ENCODE results near the gene OR1A2. TPM values are rescaled to one million over a fixed set of nuclear protein-coding genes. Genes with fewer than 3 reads are reported as not detected.

The OR1A2 gene
- total and polyA plus RNA-seq, 2 of the 8 experiments (the other 6 are each of a cell fraction or from before 2014, with no cell fraction given), result not detected

DNA sequence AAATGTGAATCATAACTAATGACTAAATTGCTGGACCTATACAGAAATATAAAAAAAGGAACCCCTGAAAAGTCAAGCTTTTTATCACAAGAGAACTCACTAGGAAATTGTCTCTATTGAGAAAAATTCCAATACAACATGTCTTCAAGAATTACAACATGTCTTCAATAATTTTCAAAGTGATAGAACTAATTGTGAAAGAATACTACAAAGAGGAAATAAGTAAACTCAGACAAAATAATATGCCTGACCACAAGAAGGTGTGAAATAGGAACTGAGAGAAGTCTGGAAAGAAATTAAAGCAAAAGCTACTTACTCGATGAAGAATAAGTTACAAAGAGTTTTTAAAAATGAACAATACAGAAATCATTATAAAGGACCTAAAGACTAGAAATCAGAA, 40.1 kb upstream of the OR1A2 start:
- H3K4ac ChIP-seq (replicated peaks; ENCODE audit: insufficient read length, low read depth, low read length), result no peak overlapping the region
- 92% methylated on average over 1 of the region's 1 CpG; no CpG with 5 or more reads in 1 of the 2 experiments for WGBS, 2 experiments (ENCODE audit: extremely low coverage in 1 of 2, insufficient coverage in 1 of 2, insufficient read length in 1 of 2, insufficient replicate concordance in 2 of 2, low coverage in 1 of 2, low lambda C conversion rate in 2 of 2, missing lambda C conversion rate in 1 of 2)
- no peak overlapping the region for H3K14ac ChIP-seq (ENCODE audit: insufficient read length)
- H4K91ac ChIP-seq (replicated peaks; ENCODE audit: insufficient read length, low read length), result no peak overlapping the region
- peaks cover 15 to 25% of the 10 kb centered on the region in 2 experiments; a peak in 3 of 4 replicates for H3K9me3 ChIP-seq (ENCODE audit: insufficient read depth in 2 of 2, low read depth in 1 of 2, low read length in 1 of 2)
- TF ChIP-seq, protein P1, sequence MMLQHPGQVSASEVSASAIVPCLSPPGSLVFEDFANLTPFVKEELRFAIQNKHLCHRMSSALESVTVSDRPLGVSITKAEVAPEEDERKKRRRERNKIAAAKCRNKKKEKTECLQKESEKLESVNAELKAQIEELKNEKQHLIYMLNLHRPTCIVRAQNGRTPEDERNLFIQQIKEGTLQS (IDR thresholded peaks at IDR 0.05; ENCODE audit: insufficient read depth, low read depth, low read length), result no peak
- TF ChIP-seq GABPA (IDR thresholded peaks at IDR 0.05; ENCODE audit: borderline replicate concordance, insufficient read depth, low read length), result no peak
- TF ChIP-seq FOSL1 (IDR thresholded peaks at IDR 0.05; ENCODE audit: insufficient read depth, low read depth, low read length), result no peak
- TF ChIP-seq EGR1 (IDR thresholded peaks at IDR 0.05; ENCODE audit: borderline replicate concordance, low read depth, low read length), result no peak
- no peak for TF ChIP-seq KDM5A (IDR thresholded peaks at IDR 0.05; ENCODE audit: low read length)
- TF ChIP-seq PHF8 (conservative IDR thresholded peaks at IDR 0.05; ENCODE audit: low read depth, low read length), result no peak
- TF ChIP-seq CBX5 (IDR thresholded peaks at IDR 0.05; ENCODE audit: low read depth, low read length), result no peak
- TF ChIP-seq EZH2 (IDR thresholded peaks at IDR 0.05; ENCODE audit: low read depth, low read length, severe bottlenecking), result no peak
- TF ChIP-seq TCF12 (IDR thresholded peaks at IDR 0.05; ENCODE audit: low read depth, low read length), result no peak
- TF ChIP-seq, protein P2, sequence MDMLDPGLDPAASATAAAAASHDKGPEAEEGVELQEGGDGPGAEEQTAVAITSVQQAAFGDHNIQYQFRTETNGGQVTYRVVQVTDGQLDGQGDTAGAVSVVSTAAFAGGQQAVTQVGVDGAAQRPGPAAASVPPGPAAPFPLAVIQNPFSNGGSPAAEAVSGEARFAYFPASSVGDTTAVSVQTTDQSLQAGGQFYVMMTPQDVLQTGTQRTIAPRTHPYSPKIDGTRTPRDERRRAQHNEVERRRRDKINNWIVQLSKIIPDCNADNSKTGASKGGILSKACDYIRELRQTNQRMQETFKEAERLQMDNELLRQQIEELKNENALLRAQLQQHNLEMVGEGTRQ (IDR thresholded peaks at IDR 0.05; ENCODE audit: low read length), result no peak
- no peak overlapping the region for H4K5ac ChIP-seq (ENCODE audit: insufficient read length, low read depth, low read length)
- no peak overlapping the region for H2BK20ac ChIP-seq (ENCODE audit: low read length)
- no peak for FAIRE-seq
- no peaks in the 10 kb centered on the region for H3K27me3 ChIP-seq (replicated peaks in 1 of 4; ENCODE audit: control insufficient read depth in 3 of 4, extremely low read depth in 1 of 4, insufficient read depth in 3 of 4, low read length in 3 of 4)
- H3K79me2 ChIP-seq (ENCODE audit: control insufficient read depth in 1 of 2, insufficient read depth in 2 of 2, low read length in 2 of 2), result no peaks in the 10 kb centered on the region
- no peak overlapping the region for H2BK15ac ChIP-seq (ENCODE audit: low read length)
- no peak overlapping the region for H3K27ac ChIP-seq (ENCODE audit: low read depth, low read length)
- no peak overlapping the region for H2BK12ac ChIP-seq (ENCODE audit: low read depth, low read length)
- no peaks in the 10 kb centered on the region; the same call in 1 of the 2 replicates for H3K23me2 ChIP-seq (ENCODE audit: low read depth, low read length)
- no peak for DNase-seq (ENCODE audit: low read depth in 1 of 2, low spot score in 2 of 2)
- H3K23ac ChIP-seq (ENCODE audit: insufficient read length), result no peak overlapping the region
- H3K9ac ChIP-seq (replicated peaks in 1 of 4; ENCODE audit: extremely low read depth in 1 of 4, low read depth in 3 of 4, low read length in 3 of 4), result no peak overlapping the region
- ChIA-PET POLR2A (ENCODE audit: partially characterized antibody) (no interaction called here), CTCF (ENCODE audit: partially characterized antibody) (no interaction called here)
- no peaks in the 10 kb centered on the region for H3K36me3 ChIP-seq (ENCODE audit: control insufficient read depth in 2 of 4, insufficient read depth in 4 of 4, low read length in 3 of 4)
- H3K79me1 ChIP-seq (ENCODE audit: low read depth, low read length), result no peaks in the 10 kb centered on the region
- no peak overlapping the region for H4K8ac ChIP-seq (ENCODE audit: extremely low read depth, insufficient read depth, low read length)
- H3K4me2 ChIP-seq (ENCODE audit: insufficient read depth in 1 of 2, low read depth in 2 of 2, low read length in 2 of 2), result no peak overlapping the region
- no peak overlapping the region for H3K56ac ChIP-seq (replicated peaks; ENCODE audit: insufficient read length, low read depth, low read length)
- H3K4me3 ChIP-seq (ENCODE audit: extremely low read depth in 1 of 4, insufficient read depth in 2 of 4, low read depth in 3 of 4, low read length in 4 of 4), result no peak overlapping the region
- no peak overlapping the region for H2AFZ ChIP-seq (ENCODE audit: low read length)
- H2BK5ac ChIP-seq (ENCODE audit: low read depth, low read length), result no peak overlapping the region
- no peaks in the 10 kb centered on the region for H4K20me1 ChIP-seq (replicated peaks in 1 of 2; ENCODE audit: control insufficient read depth in 1 of 2, insufficient read depth in 2 of 2, low read length in 2 of 2)
- no peak overlapping the region for H2AK5ac ChIP-seq (ENCODE audit: low read depth, low read length)
- H2BK120ac ChIP-seq (replicated peaks; ENCODE audit: low read depth, low read length), result no peak overlapping the region
- no peak overlapping the region for H3K18ac ChIP-seq (ENCODE audit: extremely low read depth, low read length)
- H3K4me1 ChIP-seq (replicated peaks in 1 of 4; ENCODE audit: control insufficient read depth in 3 of 4, insufficient read depth in 4 of 4, low read length in 3 of 4), result peaks cover 0 to 3% (median 0%) of the 10 kb centered on the region in 4 experiments; a peak in 1 of 7 replicates

All from H1 (cell line).